GM19023 (cell line): ENCODE results near the gene AOPEP.
"Not testable (repeated sequence)": the region's sequence is repeated elsewhere in the genome, so short reads cannot be mapped to it uniquely, and the experiment has no call there.

ENCODE experiments used
- ATAC-seq: cut with Tn5 transposase; IDR thresholded peaks from one replicate; pipeline ENCODE4 v1.9.1; 2021; ENCODE audit warnings: mild to moderate bottlenecking, moderate library complexity; ENCODE audit not compliant: unreplicated experiment

Gene AOPEP

GRCh38 chr9:94837404-94837803 lies 110.9 kb downstream of the AOPEP start:
- ATAC-seq = no peak

- ATAC-seq = no peak
Measured at GRCh38 chr9:94839398-94839797, 112.9 kb downstream of the AOPEP start.

- ATAC-seq = no peak
Measured at GRCh38 chr9:94840738-94841137, 114.2 kb downstream of the AOPEP start.

- no peak for ATAC-seq
Measured at GRCh38 chr9:94843134-94843533, 116.6 kb downstream of the AOPEP start.

- no peak for ATAC-seq
Measured at GRCh38 chr9:94846739-94847138, 120.2 kb downstream of the AOPEP start.

GRCh38 chr9:94847486-94847885 lies 121.0 kb downstream of the AOPEP start:
- no peak for ATAC-seq

- ATAC-seq = not testable (repeated sequence)
Measured at GRCh38 chr9:94848791-94849190, 122.3 kb downstream of the AOPEP start.

GRCh38 chr9:94850540-94851434 lies 124.3 kb downstream of the AOPEP start:
- no peak for ATAC-seq

- no peak for ATAC-seq
Measured at GRCh38 chr9:94851467-94851866, 125.0 kb downstream of the AOPEP start.

- ATAC-seq = no peak
Measured at GRCh38 chr9:94851892-94852291, 125.4 kb downstream of the AOPEP start.

- no peak for ATAC-seq
Measured at GRCh38 chr9:94852373-94852772, 125.9 kb downstream of the AOPEP start.

GRCh38 chr9:94853887-94854286 lies 127.4 kb downstream of the AOPEP start:
- ATAC-seq = no peak

GRCh38 chr9:94855903-94856302 lies 129.4 kb downstream of the AOPEP start:
- ATAC-seq = no peak

GRCh38 chr9:94857791-94858190 lies 131.3 kb downstream of the AOPEP start:
- ATAC-seq = no peak

- ATAC-seq = no peak
Measured at GRCh38 chr9:94859226-94859625, 132.7 kb downstream of the AOPEP start.

- ATAC-seq = no peak
Measured at GRCh38 chr9:94859891-94860290, 133.4 kb downstream of the AOPEP start.

- peak; percentile 95 for ATAC-seq
Measured at GRCh38 chr9:94860678-94861588, 134.4 kb downstream of the AOPEP start.

- ATAC-seq = no peak
Measured at GRCh38 chr9:94861589-94862272, 135.2 kb downstream of the AOPEP start.

- ATAC-seq = no peak
Measured at GRCh38 chr9:94864196-94864595, 137.7 kb downstream of the AOPEP start.

GRCh38 chr9:94864862-94865509 lies 138.5 kb downstream of the AOPEP start:
- no peak for ATAC-seq
